ENCODE measurements around the gene HCLS1.

DNA sequence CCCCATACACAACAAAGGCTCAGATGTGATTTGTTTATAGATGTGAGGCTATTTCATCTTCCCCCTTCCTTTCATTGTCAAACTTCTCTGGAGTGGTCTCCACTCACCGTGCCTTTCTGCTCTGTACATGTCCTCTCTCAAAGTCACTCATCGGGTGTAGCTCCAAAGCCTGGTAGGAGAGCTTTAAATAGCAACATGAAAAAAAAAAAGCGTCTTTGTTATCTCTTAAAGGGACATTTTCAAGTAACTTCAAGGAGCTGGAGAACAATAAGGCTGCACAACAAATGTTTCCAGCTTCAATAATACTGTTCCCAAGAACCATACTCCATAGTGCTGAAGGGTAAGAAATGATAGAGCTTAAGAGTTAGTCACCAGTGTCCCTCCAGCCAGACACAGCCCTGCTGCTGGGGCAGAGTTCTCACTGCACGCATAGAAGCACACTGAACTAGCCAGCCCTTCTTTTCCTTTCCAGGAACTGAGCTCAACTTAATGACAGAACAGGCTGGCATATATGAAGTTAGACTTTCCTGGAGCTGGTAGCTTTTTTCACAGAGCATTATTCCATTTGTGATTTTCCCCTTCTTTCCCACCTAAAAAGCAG is 59.4 kb downstream of the HCLS1 start:
- TF ChIP-seq, protein P1, sequence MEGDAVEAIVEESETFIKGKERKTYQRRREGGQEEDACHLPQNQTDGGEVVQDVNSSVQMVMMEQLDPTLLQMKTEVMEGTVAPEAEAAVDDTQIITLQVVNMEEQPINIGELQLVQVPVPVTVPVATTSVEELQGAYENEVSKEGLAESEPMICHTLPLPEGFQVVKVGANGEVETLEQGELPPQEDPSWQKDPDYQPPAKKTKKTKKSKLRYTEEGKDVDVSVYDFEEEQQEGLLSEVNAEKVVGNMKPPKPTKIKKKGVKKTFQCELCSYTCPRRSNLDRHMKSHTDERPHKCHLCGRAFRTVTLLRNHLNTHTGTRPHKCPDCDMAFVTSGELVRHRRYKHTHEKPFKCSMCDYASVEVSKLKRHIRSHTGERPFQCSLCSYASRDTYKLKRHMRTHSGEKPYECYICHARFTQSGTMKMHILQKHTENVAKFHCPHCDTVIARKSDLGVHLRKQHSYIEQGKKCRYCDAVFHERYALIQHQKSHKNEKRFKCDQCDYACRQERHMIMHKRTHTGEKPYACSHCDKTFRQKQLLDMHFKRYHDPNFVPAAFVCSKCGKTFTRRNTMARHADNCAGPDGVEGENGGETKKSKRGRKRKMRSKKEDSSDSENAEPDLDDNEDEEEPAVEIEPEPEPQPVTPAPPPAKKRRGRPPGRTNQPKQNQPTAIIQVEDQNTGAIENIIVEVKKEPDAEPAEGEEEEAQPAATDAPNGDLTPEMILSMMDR (conservative IDR thresholded peaks at IDR 0.05; ENCODE audit: low read length): no peak
- no peak for TF ChIP-seq EZH2phosphoT487 (IDR thresholded peaks at IDR 0.05; ENCODE audit: borderline replicate concordance, low read depth, low read length)
